Kidney (tissue), 14 donors: Measurements from ENCODE around the gene PPME1. TPM values are rescaled to one million over a fixed set of nuclear protein-coding genes. Genes with fewer than 3 reads are reported as not detected.

Source experiments
- DNase-seq, 5 donors: peaks; one replicate each; pipeline ENCODE4 v3.0.0-alpha.2; 2013 to 2020
- FAIRE-seq: peaks from 2 replicates; lab custom pipeline; 2012; peaks lifted over from hg19 to GRCh38; lab: Jason Lieb, UNC
- H3K27ac ChIP-seq, 2 donors: one replicate each; pipeline ENCODE4 v1.7.0; 2013; ENCODE audit warnings: low read depth in 2 of 2, low read length in 2 of 2, inconsistent platforms in 1 of 2
- H3K27me3 ChIP-seq: one replicate; pipeline ENCODE4 v1.7.1; 2013; ENCODE audit warnings: low read length, inconsistent platforms; ENCODE audit not compliant: control insufficient read depth, insufficient read depth
- H3K36me3 ChIP-seq, 3 donors: one replicate each; pipeline versions ENCODE4 v1.7.0 to v1.7.1; 2013; ENCODE audit warnings: low read length in 3 of 3, control low read depth in 1 of 3, inconsistent platforms in 1 of 3; ENCODE audit not compliant: insufficient read depth in 3 of 3, control insufficient read depth in 2 of 3
- H3K4me1 ChIP-seq, 3 donors: one replicate each; pipeline versions ENCODE4 v1.7.0 to v1.7.1; 2013; ENCODE audit warnings: low read length in 3 of 3, inconsistent platforms in 1 of 3, low read depth in 1 of 3; ENCODE audit not compliant: control insufficient read depth in 2 of 3, insufficient read depth in 2 of 3
- H3K4me3 ChIP-seq, 3 donors: one replicate each; pipeline versions ENCODE4 v1.7.0 to v1.8.1; 2013; ENCODE audit warnings: low read length in 3 of 3, control low read depth in 1 of 3, inconsistent platforms in 1 of 3
- H3K9ac ChIP-seq, 3 donors: one replicate each; pipeline versions ENCODE4 v1.7.0 to v1.7.1; 2013; ENCODE audit warnings: low read length in 3 of 3, control low read depth in 1 of 3, inconsistent platforms in 1 of 3
- H3K9me3 ChIP-seq, 3 donors: one replicate each; pipeline versions ENCODE4 v1.7.0 to v1.7.1; 2013; ENCODE audit warnings: low read length in 3 of 3, control low read depth in 1 of 3, inconsistent platforms in 1 of 3; ENCODE audit not compliant: control insufficient read depth in 2 of 3, insufficient read depth in 1 of 3
- CTCF ChIP-seq: IDR thresholded peaks from 3 replicates; pipeline ENCODE4 v1.5.1; 2012; ENCODE audit warnings: mild to moderate bottlenecking, moderate library complexity, borderline replicate concordance; ENCODE audit not compliant: insufficient read depth; ENCODE audit errors: extremely low read depth
- intact Hi-C: fragments of 100-400 bp; cut with DNase I; formaldehyde crosslinking; loops from one replicate; pipeline ENCODE4 v1.11.1; 2022
- polyA plus RNA-seq: library from polyadenylated mRNA; stranded (reverse); fragments of 350-450 nt; fragmentation: Illumina TruSeq; extraction: RNeasy Lipid Tissue Mini Kit (QIAGEN cat#74804); gene quantifications from one replicate; pipeline ENCODE4 v1.2.3, GENCODE V29; 2014; ENCODE audit warnings: low read depth, low replicate concordance; ENCODE audit not compliant: insufficient read depth
- total RNA-seq: library from RNA; stranded (reverse); fragmentation: NEBNext Ultra II Directional; extraction: Animal tissue kit (Norgen Biotek cat#: 25700); gene quantifications from one replicate; pipeline ENCODE4 v1.2.1, GENCODE V29; 2021
- donor health status: control.
- donor health status: control.
- donor health status: control.
- donor health status: control.
- donor health status: control.
- donor health status: DM: yes; HTN: yes; CAD: no.
- donor health status: Normal renal cell carcinoma (clear cell type).

The PPME1 gene
- total and polyA plus RNA-seq, 2 donors from 2014 or later: 34.1 to 40.8 TPM

- DNase-seq (no peak), FAIRE-seq (no peak)
- Histone ChIP-seq H3K9ac (no peak overlapping the region), H3K9me3 (no peaks in the 10 kb centered on the region), H3K4me1 (no peaks in the 10 kb centered on the region), H3K4me3 (no peak overlapping the region), H3K27ac (no peak overlapping the region), H3K36me3 (peaks cover 0 to 29% (median 9%) of the 10 kb centered on the region in 3 donors), H3K27me3 (no peaks in the 10 kb centered on the region)
- intact Hi-C loops: no loop called here
- TF ChIP-seq CTCF: no peak
These were observed 66.5 kb downstream of the PPME1 start for GRCh38 chr11:74237541-74237940.

DNA sequence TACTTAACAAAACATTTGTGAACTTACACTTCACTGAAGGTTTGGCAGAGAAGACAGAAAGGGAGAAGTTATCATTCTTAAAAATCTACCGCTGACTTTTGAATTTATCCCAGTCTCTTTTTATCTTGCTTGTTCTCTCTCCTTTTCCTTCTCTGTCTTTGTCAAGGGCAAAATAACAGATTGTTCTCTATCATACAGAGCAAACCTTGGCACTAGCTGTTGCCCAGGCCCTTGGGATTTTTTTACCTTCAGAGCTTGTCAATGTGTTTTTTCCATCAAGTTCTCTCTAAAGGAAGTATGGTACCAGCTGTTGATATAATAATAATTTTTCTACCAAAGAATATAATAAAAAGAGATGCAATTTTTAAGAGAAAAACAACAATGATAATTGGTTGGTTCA lies 67.2 kb downstream of the PPME1 start:
- Histone ChIP-seq H3K4me3 (no peak overlapping the region), H3K4me1 (no peaks in the 10 kb centered on the region), H3K27ac (no peak overlapping the region), H3K27me3 (no peaks in the 10 kb centered on the region), H3K9me3 (no peaks in the 10 kb centered on the region), H3K36me3 (peaks cover 0 to 28% (median 9%) of the 10 kb centered on the region in 3 donors), H3K9ac (no peak overlapping the region)
- no peak for TF ChIP-seq CTCF
- intact Hi-C loops: no loop called here
- FAIRE-seq (no peak), DNase-seq (no peak)

- H3K9ac ChIP-seq: no peak overlapping the region
- H3K27me3 ChIP-seq: no peaks in the 10 kb centered on the region
- no peaks in the 10 kb centered on the region for H3K4me1 ChIP-seq
- TF ChIP-seq CTCF: no peak
- H3K4me3 ChIP-seq: no peak overlapping the region
- H3K9me3 ChIP-seq: no peaks in the 10 kb centered on the region
- H3K27ac ChIP-seq: no peak overlapping the region
- no peak for DNase-seq
- FAIRE-seq: no peak
- H3K36me3 ChIP-seq: peaks cover 3 to 41% (median 20%) of the 10 kb centered on the region in 3 donors
- intact Hi-C loops: no loop called here
These were observed 77.4 kb downstream of the PPME1 start for GRCh38 chr11:74248469-74248868.

GRCh38 chr11:74249496-74249895 lies 78.4 kb downstream of the PPME1 start:
- no peak overlapping the region for H3K27ac ChIP-seq
- H3K27me3 ChIP-seq: no peaks in the 10 kb centered on the region
- no peak for TF ChIP-seq CTCF
- FAIRE-seq (no peak), DNase-seq (no peak)
- no peak overlapping the region for H3K9ac ChIP-seq
- intact Hi-C loops: no loop called here
- no peaks in the 10 kb centered on the region for H3K4me1 ChIP-seq
- H3K9me3 ChIP-seq: no peaks in the 10 kb centered on the region
- peaks cover 3 to 41% (median 23%) of the 10 kb centered on the region in 3 donors for H3K36me3 ChIP-seq
- H3K4me3 ChIP-seq: no peak overlapping the region
